ENCODE results near the gene GYPC.
"Not testable (repeated sequence)": the region's sequence is repeated elsewhere in the genome, so short reads cannot be mapped to it uniquely, and the experiment has no call there.

DNA sequence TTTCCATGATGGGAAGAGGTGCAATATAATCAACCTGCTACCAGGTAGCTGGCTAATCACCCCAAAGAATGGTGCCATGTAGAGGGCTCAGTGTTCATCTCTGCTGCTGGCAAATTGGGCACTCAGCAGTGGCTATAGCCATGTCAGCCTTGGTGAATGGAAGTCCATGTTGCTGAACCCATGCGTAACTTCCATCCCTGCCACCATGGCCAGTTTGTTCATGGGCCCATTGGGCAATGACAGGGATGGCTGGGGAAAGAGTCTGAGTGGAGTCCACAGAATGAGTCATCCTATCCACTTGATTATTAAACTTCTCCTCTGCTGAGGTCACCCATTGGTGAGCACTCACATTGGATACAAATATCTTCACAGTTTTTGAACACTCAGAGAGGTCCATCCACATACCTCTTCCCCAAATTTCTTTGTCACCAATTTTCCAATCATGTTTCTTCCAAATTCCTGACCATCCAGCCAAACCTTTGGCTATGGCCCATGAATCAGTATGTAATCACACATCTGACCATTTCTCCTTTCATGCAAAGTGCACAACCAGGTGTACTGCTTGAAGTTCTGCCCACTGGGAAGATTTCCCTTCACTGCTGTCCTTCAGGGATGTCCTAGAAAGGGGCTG, 8.1 kb upstream of the GYPC start:
- not testable (repeated sequence) for TF ChIP-seq SUZ12 (IDR thresholded peaks at IDR 0.05; ENCODE audit: extremely low read depth, insufficient read depth, insufficient read length); YY1 (IDR thresholded peaks at IDR 0.05; ENCODE audit: insufficient read depth, insufficient read length); ZNF274 (IDR thresholded peaks at IDR 0.05; ENCODE audit: low read depth, low read length)
